ENCODE results near the gene BET1. TPM values are rescaled to one million over a fixed set of nuclear protein-coding genes. Genes with fewer than 3 reads are reported as not detected.

The BET1 gene
- total RNA-seq, 1 experiment from 2014 or later: 21.4 TPM

- Histone ChIP-seq H4K20me1 (ENCODE audit: control insufficient read depth, insufficient read depth, insufficient read length) (no peaks in the 10 kb centered on the region), H3K9ac (ENCODE audit: extremely low read depth, insufficient read length, low read length) (no peak overlapping the region), H3K4ac (ENCODE audit: low read depth, low read length) (no peak overlapping the region), H3K18ac (ENCODE audit: insufficient read length, low read depth, low read length) (no peak overlapping the region), H3K79me2 (ENCODE audit: insufficient read depth, low read length) (peaks cover 2% of the 10 kb centered on the region; the same call in 1 of the 2 replicates), H3K4me1 (ENCODE audit: insufficient read depth, low read length) (no peaks in the 10 kb centered on the region), H3K27ac (ENCODE audit: insufficient read length, low read depth, low read length) (no peak overlapping the region), H2AFZ (ENCODE audit: low read length) (no peak overlapping the region), H2AK5ac (ENCODE audit: insufficient read length, low read length) (no peak overlapping the region), H3K27me3 (ENCODE audit: insufficient read depth, low read length) (no peaks in the 10 kb centered on the region; the same call in 1 of the 2 replicates), H2BK15ac (ENCODE audit: low read depth, low read length) (no peak overlapping the region), H2BK12ac (ENCODE audit: insufficient read length, low read depth, low read length) (no peak overlapping the region), H3K4me2 (ENCODE audit: insufficient read depth, insufficient read length, low read length) (no peak overlapping the region), H3K56ac (ENCODE audit: insufficient read length, low read depth, low read length) (no peak overlapping the region), H2BK5ac (ENCODE audit: insufficient read length, low read length) (no peak overlapping the region), H4K91ac (ENCODE audit: insufficient read length, low read depth, low read length) (no peak overlapping the region), H3K79me1 (ENCODE audit: insufficient read depth, low read depth, low read length, poor library complexity, severe bottlenecking) (no peaks in the 10 kb centered on the region), H4K5ac (ENCODE audit: insufficient read length, low read depth, low read length) (no peak overlapping the region), H4K8ac (replicated peaks; ENCODE audit: insufficient read length, low read depth, low read length) (no peak overlapping the region), H2BK20ac (ENCODE audit: low read depth, low read length, poor library complexity, severe bottlenecking) (no peak overlapping the region), H2BK120ac (ENCODE audit: low read depth, low read length, poor library complexity, severe bottlenecking) (no peak overlapping the region), H3K23ac (ENCODE audit: insufficient read length, low read depth, low read length) (no peak overlapping the region), H3K23me2 (ENCODE audit: insufficient read length, low read depth, low read length, poor library complexity, severe bottlenecking) (no peaks in the 10 kb centered on the region), H3K14ac (ENCODE audit: insufficient read depth, low read length) (no peak overlapping the region), H3K9me3 (ENCODE audit: control insufficient read depth, low read depth, low read length) (no peaks in the 10 kb centered on the region), H3T11ph (ENCODE audit: low read length) (no peak overlapping the region)
- no peak for TF ChIP-seq CTCF (conservative IDR thresholded peaks at IDR 0.05)
- H3K27ac Mint-ChIP-seq: peak overlapping the region in 1 of 3 experiments; percentile 59; a peak in 1 of 7 replicates
- peaks cover 8 to 24% (median 22%) of the 10 kb centered on the region in 3 experiments; a peak in 6 of 7 replicates for H3K36me3 Mint-ChIP-seq (ENCODE audit: insufficient read depth in 1 of 3, low read depth in 3 of 3)
- H3K27me3 Mint-ChIP-seq (ENCODE audit: low read depth): no peaks in the 10 kb centered on the region
- DNase-seq: no peak
- peaks cover 4 to 5% of the 10 kb centered on the region in 2 experiments for H3K4me1 Mint-ChIP-seq
- H3K4me3 Mint-ChIP-seq: no peak overlapping the region
- no peaks in the 10 kb centered on the region for H3K9me3 Mint-ChIP-seq
- no CpG with 5 or more reads among the region's 3 CpGs for WGBS (ENCODE audit: extremely low coverage, insufficient read length, low lambda C conversion rate)
Measured at GRCh38 chr7:93997868-93998267, 6.3 kb downstream of the BET1 start.

Measured in H9 (cell line).